Prostate gland (tissue), 2 donors: Measurements from ENCODE around the gene FAHD2B.
"Not testable (repeated sequence)": the region's sequence is repeated elsewhere in the genome, so short reads cannot be mapped to it uniquely, and the experiment has no call there.

ENCODE experiments used
- POLR2A ChIP-seq: fragments of 450-650 bp; IDR thresholded peaks from one replicate; pipeline ENCODE4 v1.6.1; 2016; ENCODE audit warnings: antibody characterized with exemption, mild to moderate bottlenecking
- TF ChIP-seq, protein P1 (sequence below), 4 experiments: fragments of 200-600 bp in 2 of 4; fragments of 450-650 bp in 2 of 4; sonication (generic) in 2 of 4; IDR thresholded peaks; 1 replicate in 3 of 4; 2 replicates in 1 of 4; pipeline ENCODE4 v1.5.1; 2016 to 2019; ENCODE audit warnings: antibody characterized with exemption in 4 of 4, mild to moderate bottlenecking in 2 of 4, moderate library complexity in 2 of 4

GRCh38 chr2:97144016-97144415 lies 49.3 kb upstream of the FAHD2B start:
- TF ChIP-seq, protein P1, sequence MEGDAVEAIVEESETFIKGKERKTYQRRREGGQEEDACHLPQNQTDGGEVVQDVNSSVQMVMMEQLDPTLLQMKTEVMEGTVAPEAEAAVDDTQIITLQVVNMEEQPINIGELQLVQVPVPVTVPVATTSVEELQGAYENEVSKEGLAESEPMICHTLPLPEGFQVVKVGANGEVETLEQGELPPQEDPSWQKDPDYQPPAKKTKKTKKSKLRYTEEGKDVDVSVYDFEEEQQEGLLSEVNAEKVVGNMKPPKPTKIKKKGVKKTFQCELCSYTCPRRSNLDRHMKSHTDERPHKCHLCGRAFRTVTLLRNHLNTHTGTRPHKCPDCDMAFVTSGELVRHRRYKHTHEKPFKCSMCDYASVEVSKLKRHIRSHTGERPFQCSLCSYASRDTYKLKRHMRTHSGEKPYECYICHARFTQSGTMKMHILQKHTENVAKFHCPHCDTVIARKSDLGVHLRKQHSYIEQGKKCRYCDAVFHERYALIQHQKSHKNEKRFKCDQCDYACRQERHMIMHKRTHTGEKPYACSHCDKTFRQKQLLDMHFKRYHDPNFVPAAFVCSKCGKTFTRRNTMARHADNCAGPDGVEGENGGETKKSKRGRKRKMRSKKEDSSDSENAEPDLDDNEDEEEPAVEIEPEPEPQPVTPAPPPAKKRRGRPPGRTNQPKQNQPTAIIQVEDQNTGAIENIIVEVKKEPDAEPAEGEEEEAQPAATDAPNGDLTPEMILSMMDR (IDR thresholded peaks at IDR 0.05) = not testable (repeated sequence)
- not testable (repeated sequence) for TF ChIP-seq POLR2A
